K562 (cell line): ENCODE results near the gene NCKIPSD. TPM values are rescaled to one million over a fixed set of nuclear protein-coding genes. Genes with fewer than 3 reads are reported as not detected.

ENCODE experiments used
- ATAC-seq: fragments of 200-7000 bp; cut with Tn5 transposase; 3 replicates; pipeline ENCODE4 v1.9.1; 2020; ENCODE audit warnings: moderate library complexity
- BruUV-seq: library from RNA; stranded (reverse); fragments of 400-500 nt; replicated peaks from 2 replicates; lab custom pipeline; 2021; lab: Mats Ljungman, UMichigan
- CTCF ChIA-PET: fragments of 300-600 bp; formaldehyde crosslinking; extraction: SDS; loops from one replicate; lab custom pipeline; 2021; ENCODE audit warnings: low intra/inter-chr PET ratio; lab: Yijun Ruan, JAX
- POLR2A ChIA-PET: fragments of 300-600, 350-650 bp; sonication (Branson Sonifier 250); formaldehyde crosslinking; extraction: SDS; loops from one replicate; lab custom pipeline; 2021; ENCODE audit warnings: antibody characterized with exemption, inconsistent platforms; lab: Yijun Ruan, JAX
- DNase-seq, 4 experiments: peaks; one replicate each; pipeline versions ENCODE4 v3.0.0 to v3.0.0-alpha.2; 2011 to 2018; ENCODE audit warnings: low spot score in 3 of 4, mixed read lengths in 3 of 4; ENCODE audit errors: extremely low read depth in 1 of 4
- FAIRE-seq: peaks from 2 replicates; lab custom pipeline; 2011; peaks lifted over from hg19 to GRCh38; lab: Jason Lieb, UNC
- H2AFZ ChIP-seq: 2 replicates; pipeline ENCODE4 v1.6.0; 2011; ENCODE audit warnings: low read depth, low read length, control low read depth, inconsistent platforms
- H3K27ac ChIP-seq: fragments of 200-600 bp; 3 replicates; pipeline ENCODE4 v1.8.0; 2011; ENCODE audit warnings: low read depth, mild to moderate bottlenecking, control low read depth, inconsistent platforms, low read length, moderate library complexity, mixed read lengths; ENCODE audit errors: extremely low read depth
- H3K27me3 ChIP-seq, 2 experiments: fragments of 300-600 bp in 1 of 2; 2 replicates in 1 of 2; 3 replicates in 1 of 2; pipeline versions ENCODE4 v1.6.0 to v1.8.0; 2011; ENCODE audit warnings: inconsistent platforms in 2 of 2, low read length in 2 of 2, mild to moderate bottlenecking in 1 of 2, mixed read lengths in 1 of 2, moderate library complexity in 1 of 2; ENCODE audit not compliant: control insufficient read depth in 2 of 2, insufficient read depth in 2 of 2
- H3K36me3 ChIP-seq: fragments of 300-600 bp; 3 replicates; pipeline ENCODE4 v1.8.0; 2011; ENCODE audit warnings: mild to moderate bottlenecking, low read length, inconsistent platforms; ENCODE audit not compliant: control insufficient read depth, insufficient read depth
- H3K4me1 ChIP-seq, 2 experiments: fragments of 200-600 bp in 1 of 2; replicated peaks in 1 of 2; 2 replicates in 1 of 2; 3 replicates in 1 of 2; pipeline versions ENCODE4 v1.5.1 to v1.8.0; 2011; ENCODE audit warnings: inconsistent platforms in 2 of 2, low read length in 2 of 2, mild to moderate bottlenecking in 1 of 2, mixed read lengths in 1 of 2, moderate library complexity in 1 of 2; ENCODE audit not compliant: control insufficient read depth in 2 of 2, insufficient read depth in 2 of 2
- H3K4me2 ChIP-seq: 2 replicates; pipeline ENCODE4 v1.6.1; 2011; ENCODE audit warnings: low read length, control low read depth, inconsistent platforms, mixed read lengths; ENCODE audit not compliant: insufficient read depth
- H3K4me3 ChIP-seq: fragments of 200-600 bp; sonication (generic), shearing (Covaris generic); 2 replicates; pipeline ENCODE4 v1.5.1; 2016; ENCODE audit warnings: control low read depth, inconsistent platforms
- H3K79me2 ChIP-seq: fragments of 200-600 bp; 3 replicates; pipeline ENCODE4 v1.8.0; 2011; ENCODE audit warnings: low read length, inconsistent platforms; ENCODE audit not compliant: control insufficient read depth, insufficient read depth
- H3K9ac ChIP-seq, 2 experiments: 2 replicates each; pipeline versions ENCODE4 v1.6.0 to v1.6.1; 2011; ENCODE audit warnings: low read depth in 2 of 2, low read length in 2 of 2, control low read depth in 1 of 2, inconsistent platforms in 1 of 2, mild to moderate bottlenecking in 1 of 2, mixed read lengths in 1 of 2; ENCODE audit not compliant: insufficient read depth in 1 of 2
- H3K9me1 ChIP-seq: one replicate; pipeline ENCODE4 v1.6.0; 2011; ENCODE audit warnings: inconsistent platforms, mild to moderate bottlenecking, low read length, moderate library complexity; ENCODE audit not compliant: control insufficient read depth, insufficient read depth
- H3K9me3 ChIP-seq: replicated peaks from 2 replicates; pipeline ENCODE4 v1.5.1; 2011; ENCODE audit warnings: low read depth, low read length, inconsistent platforms; ENCODE audit not compliant: control insufficient read depth, insufficient read depth
- H4K20me1 ChIP-seq: replicated peaks from 2 replicates; pipeline ENCODE4 v1.6.1; 2011; ENCODE audit warnings: low read length, inconsistent platforms, mixed read lengths; ENCODE audit not compliant: control insufficient read depth, insufficient read depth
- CHD4 ChIP-seq: fragments of 200-600 bp; sonication (generic); IDR thresholded peaks from 3 replicates; pipeline ENCODE4 v1.6.1; 2012; ENCODE audit warnings: low read depth, mild to moderate bottlenecking, mixed read lengths, low read length, inconsistent platforms; ENCODE audit not compliant: insufficient read depth, insufficient replicate concordance, poor library complexity, severe bottlenecking
- FOS ChIP-seq: IDR thresholded peaks from 3 replicates; pipeline ENCODE4 v1.6.1; 2011; ENCODE audit not compliant: insufficient read length; ENCODE audit errors: extremely low read depth
- NFXL1 ChIP-seq: fragments of 450-650 bp; formaldehyde crosslinking; IDR thresholded peaks from 2 replicates; pipeline ENCODE4 v1.4.0; 2021; ENCODE audit warnings: mild to moderate bottlenecking
- RBM39 ChIP-seq: fragments of 200-400 bp; formaldehyde crosslinking; optimal IDR thresholded peaks from 2 replicates; pipeline ENCODE3; 2018; ENCODE audit warnings: low read depth, low read length
- SIN3A ChIP-seq, 2 experiments: fragments of 150-350 bp in 1 of 2; IDR thresholded peaks; 2 replicates each; pipeline ENCODE4 v1.6.1; 2011 to 2016; ENCODE audit warnings: borderline replicate concordance in 2 of 2, low read depth in 2 of 2, low read length in 2 of 2, mild to moderate bottlenecking in 2 of 2, moderate library complexity in 2 of 2; ENCODE audit not compliant: control insufficient read depth in 1 of 2
- SRSF1 ChIP-seq: fragments of 200-400 bp; formaldehyde crosslinking; IDR thresholded peaks from 2 replicates; pipeline ENCODE4 v1.6.1; 2017; ENCODE audit warnings: mild to moderate bottlenecking, low read depth, low read length, moderate library complexity
- SRSF7 ChIP-seq: fragments of 200-400 bp; formaldehyde crosslinking; optimal IDR thresholded peaks from 2 replicates; pipeline ENCODE3; 2017; ENCODE audit warnings: mild to moderate bottlenecking, low read depth, low read length
- THRA ChIP-seq: fragments of 450-650 bp; IDR thresholded peaks from 2 replicates; pipeline ENCODE4 v1.6.1; 2017; ENCODE audit warnings: mild to moderate bottlenecking, moderate library complexity
- WGBS: fragments of 100-300 bp; shearing (Covaris generic); methylation state at CpG from one replicate; pipeline ENCODE4 v1.1.6; 2016; ENCODE audit warnings: low coverage, mixed read lengths; ENCODE audit not compliant: insufficient coverage; ENCODE audit errors: missing lambda C conversion rate; 5-methylcytosine and 5-hydroxymethylcytosine counted together
- in situ Hi-C: fragments of 300-500 bp; cut with MboI; formaldehyde crosslinking; loops from 4 replicates; pipeline ENCODE4 v1.15.0; 2018; ENCODE audit warnings: inconsistent platforms, mixed read lengths
- intact Hi-C: fragments of 100-400 bp; cut with micrococcal nuclease; formaldehyde crosslinking; loops from 2 replicates; pipeline ENCODE4 v1.14.2; 2022
- polyA plus RNA-seq, 8 experiments: library from polyadenylated mRNA; depleted of rRNA in 4 of 8; stranded (reverse) in 5 of 8; unstranded in 3 of 8; fragments of >200 nt; fragmentation: Nextera tagmentation in 2 of 8; fragmentation: Illumina TruSeq in 1 of 8; extraction: Ambion mirVana in 2 of 8; extraction: Trizol in 1 of 8; gene quantifications; 2 replicates each; pipeline versions ENCODE4 v1.2.1 to v1.2.3, GENCODE V29; 2011 to 2014; ENCODE audit warnings: inconsistent platforms in 1 of 8, missing spikeins in 1 of 8
- total RNA-seq, 7 experiments: library from RNA; depleted of rRNA in 6 of 7; stranded (reverse); fragments of >200 nt in 6 of 7; fragmentation: Illumina TruSeq in 2 of 7; extraction: Trizol in 2 of 7; gene quantifications; 2 replicates each; pipeline versions ENCODE4 v1.2.1 to v1.2.3, GENCODE V29; 2011 to 2021; ENCODE audit warnings: low replicate concordance in 1 of 7

The NCKIPSD gene
- total and polyA plus RNA-seq, 9 of the 15 experiments (the other 6 are each of a cell fraction or from before 2014, with no cell fraction given) = 0.49 to 24.4 (median 12.3) TPM

DNA sequence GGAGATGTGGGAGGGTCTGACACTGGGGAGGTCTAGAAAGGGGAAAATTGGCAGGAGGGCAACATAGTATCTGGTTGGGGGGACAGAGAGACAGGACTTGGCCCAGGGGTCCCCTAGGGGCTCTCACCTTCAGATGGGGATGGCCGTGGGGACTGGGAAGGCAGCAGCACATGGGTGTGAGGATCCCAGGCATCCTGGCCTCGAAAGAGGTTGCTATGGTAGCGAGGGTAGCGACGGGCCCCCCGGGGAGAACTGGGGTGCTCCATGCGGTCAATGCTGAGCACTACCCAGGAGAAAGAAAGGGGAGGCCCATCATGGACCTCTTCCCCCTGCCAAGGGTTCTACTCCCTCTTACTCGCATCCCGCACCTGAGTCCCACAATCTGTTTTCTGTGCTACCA, 38.0 kb downstream of the NCKIPSD start (continued):
- TF ChIP-seq SIN3A (IDR thresholded peaks at IDR 0.05; ENCODE audit: borderline replicate concordance in 2 of 2, control insufficient read depth in 1 of 2, low read depth in 2 of 2, low read length in 2 of 2) (no peak), CHD4 (no peak)

- ATAC-seq = no peak
Observed at GRCh38 chr3:48644898-48645760, 40.6 kb downstream of the NCKIPSD start.

More at GRCh38 chr3:48644898-48645760, 40.6 kb downstream of the NCKIPSD start:
- in situ Hi-C loops (no loop called here), intact Hi-C loops (no loop called here)
- Histone ChIP-seq H3K27me3 (no peaks in the 10 kb centered on the region), H3K79me2 (no peaks in the 10 kb centered on the region), H3K4me3 (no peak overlapping the region), H3K9me1 (no peaks in the 10 kb centered on the region), H3K9me3 (no peaks in the 10 kb centered on the region), H3K4me1 (peaks cover 0 to 20% of the 10 kb centered on the region in 2 experiments; a peak in 2 of 5 replicates), H3K36me3 (no peaks in the 10 kb centered on the region), H4K20me1 (no peaks in the 10 kb centered on the region), H3K9ac (no peak overlapping the region; a peak in 1 of 4 replicates), H2AFZ (no peak overlapping the region), H3K27ac (no peak overlapping the region), H3K4me2 (no peak overlapping the region)
- no peak for TF ChIP-seq SRSF1
- TF ChIP-seq RBM39 = no peak
- TF ChIP-seq FOS = no peak
- no peak for TF ChIP-seq THRA
- no peak for TF ChIP-seq SRSF7
- no peak for TF ChIP-seq NFXL1 (CRISPR knock-in tag)
- no peak for DNase-seq
- CTCF ChIA-PET = no interaction called here
- POLR2A ChIA-PET = interaction anchor here (0.6 to 1.6 kb wide), 2 partner anchors 18 to 362 kb away, joined by 3 to 7 read pairs; partner anchors contain the start of genes CELSR3 and WDR6
- FAIRE-seq = no peak
- no TSS peak for BruUV-seq
- 60% methylated on average over 8 of the region's 22 CpGs for WGBS
